PC-9 (cell line): ENCODE measurements around the gene C1QL2. TPM values are rescaled to one million over a fixed set of nuclear protein-coding genes. Genes with fewer than 3 reads are reported as not detected.

Source experiments
- BruUV-seq: library from RNA; stranded (reverse); fragments of 400-500 nt; replicated peaks from 2 replicates; lab custom pipeline; 2021; lab: Mats Ljungman, UMichigan
- CTCF ChIA-PET: fragments of 300-600 bp; sonication (Branson Sonifier 250); formaldehyde crosslinking; loops from one replicate; lab custom pipeline; 2022; ENCODE audit warnings: antibody characterized with exemption; lab: Charles Lee
- POLR2A ChIA-PET: fragments of 300-600 bp; sonication (Branson Sonifier 250); formaldehyde crosslinking; loops from one replicate; lab custom pipeline; 2022; ENCODE audit warnings: antibody characterized with exemption; ENCODE audit not compliant: unreplicated experiment; lab: Charles Lee
- DNase-seq, 2 experiments: peaks; one replicate each; pipeline versions ENCODE4 v3.0.0 to v3.0.0-alpha.2; 2015 to 2022; ENCODE audit warnings: mixed read lengths in 1 of 2
- H2AFZ ChIP-seq: fragments of 200-600 bp; sonication (generic); 2 replicates; pipeline ENCODE4 v1.8.1; 2017; ENCODE audit warnings: antibody characterized with exemption
- H3F3A ChIP-seq: fragments of 200-600 bp; sonication (generic); 2 replicates; pipeline ENCODE4 v1.8.1; 2017; ENCODE audit warnings: antibody characterized with exemption, mild to moderate bottlenecking, low read depth; ENCODE audit not compliant: insufficient read depth
- H3K27ac ChIP-seq: fragments of 200-600 bp; sonication (generic); 2 replicates; pipeline ENCODE4 v1.6.1; 2016; ENCODE audit warnings: mixed run types
- H3K27me3 ChIP-seq: fragments of 200-600 bp; sonication (generic); 2 replicates; pipeline ENCODE4 v1.6.1; 2016; ENCODE audit warnings: low read depth, mixed run types; ENCODE audit not compliant: insufficient read depth
- H3K36me3 ChIP-seq: fragments of 200-600 bp; sonication (generic); 2 replicates; pipeline ENCODE4 v1.6.1; 2016; ENCODE audit warnings: low read depth, mixed run types
- H3K4me1 ChIP-seq: fragments of 200-600 bp; sonication (generic); replicated peaks from 2 replicates; pipeline ENCODE4 v1.6.1; 2016; ENCODE audit warnings: mixed run types; ENCODE audit not compliant: insufficient read depth
- H3K4me2 ChIP-seq: fragments of 200-600 bp; sonication (generic); 2 replicates; pipeline ENCODE4 v1.6.1; 2017; ENCODE audit warnings: mixed run types
- H3K4me3 ChIP-seq: fragments of 200-600 bp; sonication (generic); 2 replicates; pipeline ENCODE4 v1.6.1; 2016; ENCODE audit warnings: mixed run types
- H3K79me2 ChIP-seq: fragments of 200-600 bp; sonication (generic); 2 replicates; pipeline ENCODE4 v1.6.1; 2017; ENCODE audit warnings: low read depth, mixed run types
- H3K9me2 ChIP-seq: fragments of 200-600 bp; sonication (generic); 2 replicates; pipeline ENCODE4 v1.8.1; 2017; ENCODE audit warnings: mild to moderate bottlenecking; ENCODE audit not compliant: insufficient read depth
- H3K9me3 ChIP-seq: fragments of 200-600 bp; sonication (generic); 2 replicates; pipeline ENCODE4 v1.8.1; 2016; ENCODE audit warnings: low read depth; ENCODE audit not compliant: insufficient read depth
- H4K20me1 ChIP-seq: fragments of 200-600 bp; sonication (generic); 2 replicates; pipeline ENCODE4 v1.8.1; 2017; ENCODE audit not compliant: insufficient read depth
- CTCF ChIP-seq: fragments of 200-600 bp; sonication (generic); conservative IDR thresholded peaks from 2 replicates; pipeline ENCODE4 v1.6.1; 2017; ENCODE audit warnings: mixed run types, antibody characterized with exemption, mild to moderate bottlenecking, moderate library complexity
- EZH2 ChIP-seq: fragments of 200-600 bp; sonication (generic); IDR thresholded peaks from 2 replicates; pipeline ENCODE4 v1.8.0; 2017; ENCODE audit warnings: antibody characterized with exemption, low read depth
- intact Hi-C: fragments of 100-400 bp; cut with micrococcal nuclease; formaldehyde crosslinking; loops from one replicate; pipeline ENCODE4 v1.10.0; 2022; ENCODE audit not compliant: unreplicated experiment
- total RNA-seq: library from RNA; stranded (reverse); gene quantifications from 2 replicates; pipeline ENCODE4 v1.2.3, GENCODE V29; 2021

The C1QL2 gene
- total RNA-seq, 1 experiment from 2014 or later = not detected

DNA sequence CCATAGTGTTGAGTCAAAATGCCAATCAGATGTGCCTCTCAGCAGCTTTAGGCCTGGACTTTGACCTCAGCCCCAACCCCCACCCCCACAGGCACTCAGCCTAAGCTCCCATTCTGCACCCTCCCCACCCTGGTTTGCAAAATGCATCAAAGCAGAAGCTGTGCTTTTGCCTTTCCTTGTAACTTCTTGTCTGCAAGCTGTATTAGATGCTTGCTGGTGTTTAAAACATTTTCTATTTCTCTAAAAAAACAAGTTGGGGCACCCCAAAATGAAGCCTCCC, 38.5 kb upstream of the C1QL2 start:
- Histone ChIP-seq H2AFZ (no peak overlapping the region), H3K4me3 (no peak overlapping the region), H3K4me2 (peak overlapping the region; percentile 32; the same call in 1 of the 2 replicates), H4K20me1 (no peaks in the 10 kb centered on the region), H3K9me3 (no peaks in the 10 kb centered on the region), H3K27ac (no peak overlapping the region), H3K36me3 (no peaks in the 10 kb centered on the region), H3K9me2 (no peaks in the 10 kb centered on the region), H3F3A (peaks cover 8% of the 10 kb centered on the region; the same call in 1 of the 2 replicates), H3K4me1 (peaks cover 37% of the 10 kb centered on the region), H3K79me2 (no peaks in the 10 kb centered on the region), H3K27me3 (no peaks in the 10 kb centered on the region)
- CTCF ChIA-PET = interaction anchor here (0.6 kb wide), 1 partner anchor 11 kb away, joined by 4 read pairs; no protein-coding TSS in a partner anchor
- TF ChIP-seq CTCF (no peak), EZH2 (no peak)
- POLR2A ChIA-PET = no interaction called here
- DNase-seq = no peak
- intact Hi-C loops = no loop called here
- no TSS peak for BruUV-seq

GRCh38 chr2:119196301-119197125, 38.0 kb upstream of the C1QL2 start:
- H3K79me2 ChIP-seq = no peaks in the 10 kb centered on the region
- no peaks in the 10 kb centered on the region for H3K36me3 ChIP-seq
- BruUV-seq = no TSS peak
- intact Hi-C loops = no loop called here
- peaks cover 8% of the 10 kb centered on the region; the same call in 1 of the 2 replicates for H3F3A ChIP-seq
- no peaks in the 10 kb centered on the region for H3K27me3 ChIP-seq
- TF ChIP-seq CTCF = no peak
- no peak for TF ChIP-seq EZH2
- no peaks in the 10 kb centered on the region for H4K20me1 ChIP-seq
- no peak overlapping the region for H2AFZ ChIP-seq
- no peak overlapping the region for H3K4me3 ChIP-seq
- H3K4me2 ChIP-seq = peak overlapping the region; percentile 32
- ChIA-PET POLR2A (no interaction called here), CTCF (no interaction called here)
- H3K9me2 ChIP-seq = no peaks in the 10 kb centered on the region
- peak in 1 of 2 experiments; percentile 53 for DNase-seq
- peaks cover 35% of the 10 kb centered on the region for H3K4me1 ChIP-seq
- H3K27ac ChIP-seq = 0 out of 2 replicates have a peak overlapping the region, but pooled peaks have one; percentile 21
- no peaks in the 10 kb centered on the region for H3K9me3 ChIP-seq

- CTCF ChIA-PET = no interaction called here
Measured at GRCh38 chr2:119195887-119196286, 37.3 kb upstream of the C1QL2 start.

More at GRCh38 chr2:119195887-119196286, 37.3 kb upstream of the C1QL2 start:
- H3K9me3 ChIP-seq = no peaks in the 10 kb centered on the region
- no peak overlapping the region for H3K4me3 ChIP-seq
- DNase-seq = no peak
- POLR2A ChIA-PET = no interaction called here
- H3K36me3 ChIP-seq = no peaks in the 10 kb centered on the region
- intact Hi-C loops = no loop called here
- H2AFZ ChIP-seq = no peak overlapping the region
- H3K79me2 ChIP-seq = no peaks in the 10 kb centered on the region
- BruUV-seq = no TSS peak
- H3K4me2 ChIP-seq = peak overlapping the region; percentile 32; the same call in 1 of the 2 replicates
- H3K27me3 ChIP-seq = no peaks in the 10 kb centered on the region
- no peaks in the 10 kb centered on the region for H4K20me1 ChIP-seq
- no peaks in the 10 kb centered on the region for H3K9me2 ChIP-seq
- peaks cover 35% of the 10 kb centered on the region for H3K4me1 ChIP-seq
- H3K27ac ChIP-seq = 0 out of 2 replicates have a peak overlapping the region, but pooled peaks have one; percentile 21
- peaks cover 8% of the 10 kb centered on the region; the same call in 1 of the 2 replicates for H3F3A ChIP-seq
- TF ChIP-seq EZH2 (no peak), CTCF (no peak)
